ENCODE data around the gene CDCA4.
A peak's percentile ranks its signal among the peaks of the same experiment; 100 is the strongest.
"Not testable (repeated sequence)": the region's sequence is repeated elsewhere in the genome, so short reads cannot be mapped to it uniquely, and the experiment has no call there.

The CDCA4 gene

GRCh38 chr14:105020815-105021655 is at the start of gene CDCA4:
Gene CDCA4, minus strand, starts transcription at chr14:105021083. Its CDS starts 9,154 bp downstream, at chr14:105011929.
- FAIRE-seq (peak; percentile 89), DNase-seq (ENCODE audit: extremely low spot score, insufficient read length, low read depth) (peak; percentile 98)

GRCh38 chr14:105069871-105070759 is 49.2 kb upstream of the CDCA4 start:
- FAIRE-seq = peak; percentile 98
- no peak for DNase-seq (ENCODE audit: extremely low spot score, insufficient read length, low read depth)

- DNase-seq (ENCODE audit: extremely low spot score, insufficient read length, low read depth) (no peak), FAIRE-seq (no peak)
Measured at GRCh38 chr14:105069522-105069870, 48.6 kb upstream of the CDCA4 start.

- FAIRE-seq (peak; percentile 93), DNase-seq (ENCODE audit: extremely low spot score, insufficient read length, low read depth) (no peak)
Measured at GRCh38 chr14:105068818-105069217, 47.9 kb upstream of the CDCA4 start.

GRCh38 chr14:105067969-105068301 is 47.1 kb upstream of the CDCA4 start:
- DNase-seq (ENCODE audit: extremely low spot score, insufficient read length, low read depth) (no peak), FAIRE-seq (no peak)

GRCh38 chr14:105067140-105067968 is 46.5 kb upstream of the CDCA4 start:
- DNase-seq (ENCODE audit: extremely low spot score, insufficient read length, low read depth) = no peak
- FAIRE-seq = peak; percentile 92

- no peak for DNase-seq (ENCODE audit: extremely low spot score, insufficient read length, low read depth)
- FAIRE-seq = peak; percentile 73
Measured at GRCh38 chr14:105066240-105067071, 45.6 kb upstream of the CDCA4 start.

GRCh38 chr14:105065280-105066228 is 44.7 kb upstream of the CDCA4 start, which contains the start of gene GPR132:
Gene GPR132, minus strand, starts transcription at chr14:105065430. Its CDS starts 10,010 bp downstream, at chr14:105055420.
- FAIRE-seq (peak; percentile 100), DNase-seq (ENCODE audit: extremely low spot score, insufficient read length, low read depth) (peak; percentile 80)

- FAIRE-seq (no peak), DNase-seq (ENCODE audit: extremely low spot score, insufficient read length, low read depth) (no peak)
Measured at GRCh38 chr14:105064721-105065143, 43.8 kb upstream of the CDCA4 start.

- DNase-seq (ENCODE audit: extremely low spot score, insufficient read length, low read depth) = no peak
- FAIRE-seq = no peak
Measured at GRCh38 chr14:105064001-105064400, 43.1 kb upstream of the CDCA4 start.

GRCh38 chr14:105063506-105063905 is 42.6 kb upstream of the CDCA4 start:
- FAIRE-seq = peak; percentile 68
- DNase-seq (ENCODE audit: extremely low spot score, insufficient read length, low read depth) = not testable (repeated sequence)

GRCh38 chr14:105063056-105063455 is 42.2 kb upstream of the CDCA4 start:
- DNase-seq (ENCODE audit: extremely low spot score, insufficient read length, low read depth) = no peak
- no peak for FAIRE-seq

- FAIRE-seq (no peak), DNase-seq (ENCODE audit: extremely low spot score, insufficient read length, low read depth) (no peak)
Measured at GRCh38 chr14:105062048-105062433, 41.2 kb upstream of the CDCA4 start.

- DNase-seq (ENCODE audit: extremely low spot score, insufficient read length, low read depth) (no peak), FAIRE-seq (peak; percentile 94)
Measured at GRCh38 chr14:105061428-105062047, 40.7 kb upstream of the CDCA4 start.

GRCh38 chr14:105060751-105061427 is 40.0 kb upstream of the CDCA4 start:
- no peak for DNase-seq (ENCODE audit: extremely low spot score, insufficient read length, low read depth)
- peak; percentile 80 for FAIRE-seq

GRCh38 chr14:105059925-105060565 is 39.2 kb upstream of the CDCA4 start:
- FAIRE-seq (no peak), DNase-seq (ENCODE audit: extremely low spot score, insufficient read length, low read depth) (no peak)
